NCI-H1048 (cell line): ENCODE measurements around the gene GPBP1L1.
"Not testable (repeated sequence)": the region's sequence is repeated elsewhere in the genome, so short reads cannot be mapped to it uniquely, and the experiment has no call there.

Experiments
- DNase-seq: peaks from one replicate; lab custom pipeline; 2025; lab: John Stamatoyannopoulos, UW

Gene GPBP1L1, protein sequence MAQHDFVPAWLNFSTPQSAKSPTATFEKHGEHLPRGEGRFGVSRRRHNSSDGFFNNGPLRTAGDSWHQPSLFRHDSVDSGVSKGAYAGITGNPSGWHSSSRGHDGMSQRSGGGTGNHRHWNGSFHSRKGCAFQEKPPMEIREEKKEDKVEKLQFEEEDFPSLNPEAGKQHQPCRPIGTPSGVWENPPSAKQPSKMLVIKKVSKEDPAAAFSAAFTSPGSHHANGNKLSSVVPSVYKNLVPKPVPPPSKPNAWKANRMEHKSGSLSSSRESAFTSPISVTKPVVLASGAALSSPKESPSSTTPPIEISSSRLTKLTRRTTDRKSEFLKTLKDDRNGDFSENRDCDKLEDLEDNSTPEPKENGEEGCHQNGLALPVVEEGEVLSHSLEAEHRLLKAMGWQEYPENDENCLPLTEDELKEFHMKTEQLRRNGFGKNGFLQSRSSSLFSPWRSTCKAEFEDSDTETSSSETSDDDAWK

DNA sequence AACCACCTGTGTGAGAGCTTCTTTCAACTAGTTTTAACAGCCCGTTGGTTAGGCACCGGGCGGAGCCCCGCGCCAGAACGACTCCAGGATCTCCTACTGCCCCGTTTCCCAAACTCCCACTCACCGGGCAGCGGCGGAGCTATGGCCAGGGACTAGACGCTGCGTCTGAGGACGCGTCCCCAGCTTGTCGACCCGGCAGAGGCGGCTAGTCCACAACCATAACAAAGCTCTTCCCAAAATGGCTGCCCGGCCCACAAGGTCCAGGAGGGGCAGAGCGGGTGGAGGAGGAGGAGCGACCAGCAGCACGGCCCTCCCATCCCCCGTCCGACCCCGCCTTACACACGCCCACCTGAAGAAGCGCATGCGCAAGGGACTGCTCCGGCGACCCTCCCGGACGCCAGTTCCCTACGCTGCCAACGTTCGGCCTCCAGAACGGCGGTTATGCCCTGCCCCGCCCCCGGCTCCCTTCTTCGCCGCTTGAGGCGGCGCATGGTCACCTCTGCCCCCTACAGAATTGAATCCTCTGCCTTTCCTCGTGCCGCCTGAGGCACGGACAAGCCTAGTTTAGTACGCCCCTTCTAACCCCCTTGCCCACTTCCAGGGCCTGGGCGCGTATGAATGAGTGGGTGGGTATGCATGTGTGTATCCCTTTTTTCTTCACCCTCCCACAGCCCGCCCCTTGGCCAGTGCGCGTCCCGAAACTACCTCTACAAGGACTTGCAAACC is at the start of gene GPBP1L1:
Gene GPBP1L1, minus strand, starts transcription at position 246 of the 726 bp plus-strand sequence. CDS start 27,446 bp downstream, outside the sequence.
- peak; percentile 87 for DNase-seq

DNA sequence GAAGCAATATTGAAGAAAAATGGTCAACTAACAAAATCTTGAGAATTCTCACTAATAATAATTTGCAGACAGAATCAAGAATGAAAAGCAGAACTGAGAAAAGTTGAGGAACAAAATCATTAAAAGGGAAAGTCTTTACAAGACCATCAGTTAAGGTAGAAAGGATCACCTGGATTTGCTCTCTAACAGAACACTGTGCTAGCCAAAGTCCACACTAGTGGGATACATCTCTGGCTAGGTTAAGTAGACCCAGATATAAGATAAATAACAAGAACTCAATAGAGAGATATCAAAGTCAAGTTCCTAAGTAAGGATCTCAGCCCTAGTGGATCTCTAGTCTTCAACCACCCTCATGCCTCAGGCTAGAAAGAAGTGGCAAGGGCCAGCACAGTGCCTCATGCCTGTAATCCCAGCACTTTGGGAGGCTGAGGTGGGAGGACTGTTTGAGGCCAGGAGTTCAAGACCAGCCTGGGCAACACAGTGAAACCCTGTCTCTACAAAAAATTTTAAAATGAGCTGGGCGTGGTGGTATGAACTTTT is 44.5 kb upstream of the GPBP1L1 start:
- no peak for DNase-seq

DNA sequence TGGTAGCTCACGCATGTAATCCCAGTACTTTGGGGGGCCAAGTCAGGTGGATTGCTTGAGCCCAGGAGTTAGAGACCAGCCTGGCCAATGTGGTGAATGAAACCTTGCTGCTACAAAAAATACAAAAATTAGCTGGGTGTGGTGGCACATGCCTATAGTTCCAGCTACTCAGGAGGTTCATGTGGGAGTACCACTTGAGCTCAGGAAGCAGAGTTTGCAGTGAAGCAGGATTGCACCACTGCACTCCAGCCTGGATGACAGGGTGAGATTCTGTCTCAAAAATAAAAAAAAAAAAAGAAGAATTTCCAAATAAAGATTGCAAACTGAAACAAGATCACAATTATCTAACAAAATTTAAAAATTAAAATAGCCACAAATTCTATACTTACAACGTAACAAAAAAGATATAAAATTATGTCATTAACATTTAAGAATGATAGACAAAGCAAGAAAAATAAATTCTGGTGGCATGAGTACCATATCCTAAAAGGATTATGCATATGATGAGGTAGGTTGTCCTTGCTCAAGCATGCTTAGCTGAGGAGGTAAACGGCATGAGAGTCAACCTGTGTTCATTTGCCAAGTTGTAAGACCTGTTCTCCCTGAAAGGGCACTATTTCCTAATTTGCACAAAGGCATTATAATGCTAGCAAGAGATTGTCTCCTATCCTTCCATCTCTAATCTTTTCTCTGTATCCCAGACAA is 43.9 kb upstream of the GPBP1L1 start:
- DNase-seq: peak; percentile 15

DNA sequence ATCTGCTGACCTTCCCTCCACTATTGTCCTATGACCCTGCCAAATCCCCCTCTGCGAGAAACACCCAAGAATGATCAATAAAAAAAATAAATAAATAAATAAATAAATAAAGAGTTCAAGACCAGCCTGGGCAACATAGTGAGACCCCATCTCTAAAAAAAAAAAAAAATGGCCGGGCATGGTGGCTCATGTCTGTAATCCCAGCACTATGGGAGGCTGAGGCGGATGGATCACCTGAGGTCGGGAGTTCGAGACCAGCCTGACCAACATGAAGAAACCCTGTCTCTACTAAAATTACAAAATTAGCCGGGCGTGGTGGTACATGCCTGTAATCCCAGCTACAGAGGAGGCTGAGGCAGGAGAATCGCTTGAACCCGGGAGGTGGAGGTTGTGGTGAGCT is 39.7 kb upstream of the GPBP1L1 start:
- not testable (repeated sequence) for DNase-seq

DNA sequence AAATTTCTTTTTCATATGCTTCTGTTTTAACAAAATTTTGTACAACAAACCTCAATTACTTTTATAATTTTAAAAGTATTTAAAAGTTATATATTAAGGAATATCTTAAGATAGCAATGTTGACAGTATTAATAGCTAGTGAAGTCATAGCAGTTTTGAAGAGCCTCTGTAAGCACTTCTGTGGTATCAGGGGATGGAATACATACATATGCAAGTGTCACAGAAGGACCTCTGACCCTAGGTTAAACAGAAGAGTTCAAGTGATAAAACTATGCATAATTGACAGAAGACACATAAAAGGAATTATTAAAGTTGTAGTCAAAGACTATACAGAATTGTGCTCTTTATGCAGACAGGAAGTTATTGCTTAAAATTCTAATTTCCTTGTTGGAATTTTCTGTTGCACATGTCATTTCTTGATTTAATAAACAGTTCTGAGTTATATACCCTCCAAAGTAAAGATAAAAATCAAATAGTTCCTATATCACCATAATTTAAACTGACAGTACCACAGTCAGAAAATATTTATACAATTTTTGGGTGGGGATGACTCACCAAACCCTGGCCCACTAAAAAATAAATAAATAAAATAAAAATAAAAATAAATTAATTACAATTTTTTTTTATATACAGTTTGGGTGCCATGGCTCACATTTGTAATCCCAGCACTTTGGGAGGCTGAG is 37.1 kb upstream of the GPBP1L1 start:
- no peak for DNase-seq

DNA sequence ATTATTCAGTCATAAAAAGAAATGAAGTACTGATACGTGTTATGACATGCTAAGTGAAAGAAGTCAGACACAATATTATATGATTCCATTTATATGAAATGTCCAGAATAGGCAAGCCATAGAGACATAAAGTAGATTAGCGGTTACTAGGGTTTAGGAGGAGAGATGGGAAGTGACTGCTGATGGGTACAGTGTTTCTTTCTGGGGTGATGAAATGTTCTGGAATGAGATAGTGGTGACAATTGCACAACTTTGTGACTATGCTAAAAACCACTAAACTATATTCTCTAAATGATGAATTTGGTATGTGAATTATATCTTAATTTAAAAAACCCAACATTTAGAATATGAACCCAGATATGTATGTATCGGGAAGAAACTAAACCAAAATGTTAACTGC is 36.5 kb upstream of the GPBP1L1 start:
- no peak for DNase-seq

DNA sequence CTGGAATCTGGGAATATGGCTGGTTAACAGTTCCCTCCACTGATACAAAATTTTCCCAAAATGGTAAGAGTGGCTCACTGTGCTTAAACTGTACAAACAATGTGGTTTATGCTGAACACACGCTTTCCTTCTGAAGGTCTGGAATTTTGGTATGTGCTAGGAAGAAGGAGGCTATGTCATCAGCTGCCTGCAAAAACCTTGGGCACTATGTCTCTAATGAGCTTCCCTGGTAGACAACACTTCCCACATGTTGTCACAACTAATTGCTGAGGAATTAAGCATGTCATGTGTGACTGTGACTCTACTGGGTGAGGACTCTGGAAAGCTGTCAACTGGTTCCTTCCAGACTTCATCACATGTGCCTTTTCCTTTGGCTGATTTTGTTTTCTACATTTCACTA is 34.9 kb upstream of the GPBP1L1 start:
- DNase-seq: no peak

DNA sequence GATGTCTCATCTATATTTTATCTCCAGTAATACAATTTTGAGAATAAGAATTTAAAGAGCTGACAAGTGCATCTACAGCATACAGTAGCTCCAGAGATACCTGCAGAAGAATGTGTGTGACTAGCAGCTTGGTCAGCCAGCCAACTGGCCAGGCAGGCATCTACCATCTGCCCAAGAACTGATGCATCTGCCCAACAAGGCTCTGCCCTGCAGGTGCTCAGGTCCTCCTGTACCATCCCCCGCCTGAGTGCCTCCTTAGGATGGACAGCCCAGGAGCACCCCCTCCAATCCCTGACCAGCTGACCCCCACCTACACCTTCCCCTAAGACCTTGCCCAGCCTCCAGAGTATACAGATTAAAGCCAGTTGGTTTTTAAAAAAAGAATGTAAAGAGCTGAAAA is 32.0 kb upstream of the GPBP1L1 start:
- no peak for DNase-seq

DNA sequence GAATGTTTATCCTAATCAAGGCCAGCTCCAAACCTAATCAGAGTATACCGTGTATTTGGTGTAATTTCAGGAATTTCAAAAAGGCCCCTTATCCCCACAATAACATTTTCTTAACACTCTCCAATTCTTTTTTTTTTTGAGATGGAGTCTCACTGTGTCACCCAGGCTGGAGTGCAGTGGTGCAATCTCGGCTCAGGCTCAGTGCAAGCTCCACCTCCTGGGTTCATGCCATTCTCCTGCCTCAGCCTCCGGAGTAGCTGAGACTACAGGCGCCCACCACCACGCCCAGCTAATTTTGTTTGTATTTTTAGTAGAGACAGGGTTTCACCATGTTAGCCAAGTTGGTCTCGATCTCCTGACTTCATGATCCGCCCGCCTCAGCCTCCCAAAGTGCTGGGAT is 31.1 kb upstream of the GPBP1L1 start:
- DNase-seq: not testable (repeated sequence)

DNA sequence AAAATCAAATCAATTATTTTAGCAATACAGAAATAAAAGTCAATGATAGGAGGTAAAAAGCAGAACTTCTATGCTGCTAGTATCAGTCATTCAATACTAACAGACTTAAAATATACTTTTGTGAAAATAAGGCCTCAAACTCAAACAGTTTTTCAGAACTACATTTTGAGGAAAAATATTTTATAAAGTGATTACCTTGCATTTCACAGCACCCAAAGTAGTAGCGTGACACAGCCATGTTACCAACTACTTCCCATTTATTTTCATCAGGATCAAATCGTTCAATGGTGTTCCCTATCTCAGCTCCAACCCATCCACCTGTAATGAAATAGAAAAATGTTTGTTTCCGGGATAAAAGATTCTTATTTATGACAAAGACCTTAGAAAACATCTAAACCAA is 30.4 kb upstream of the GPBP1L1 start:
- no peak for DNase-seq

DNA sequence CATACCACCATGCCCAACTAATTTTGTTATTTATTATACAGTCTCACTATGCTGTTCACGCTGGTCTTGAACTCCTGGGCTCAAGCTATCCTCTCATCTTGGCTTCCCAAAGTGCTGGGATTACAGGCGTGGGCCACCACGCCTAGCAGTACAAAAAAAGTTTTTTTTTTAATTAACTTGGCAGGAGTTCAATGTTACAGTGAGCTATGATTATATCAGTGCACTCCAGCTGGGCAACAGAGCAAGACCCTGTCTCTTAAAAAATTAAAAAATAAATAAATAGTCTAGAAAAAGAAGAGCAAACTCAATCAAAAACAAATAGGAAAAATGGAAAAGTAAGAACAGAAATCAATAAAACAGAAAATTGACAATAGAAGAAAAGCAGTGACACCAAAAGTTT is 27.4 kb upstream of the GPBP1L1 start:
- no peak for DNase-seq

DNA sequence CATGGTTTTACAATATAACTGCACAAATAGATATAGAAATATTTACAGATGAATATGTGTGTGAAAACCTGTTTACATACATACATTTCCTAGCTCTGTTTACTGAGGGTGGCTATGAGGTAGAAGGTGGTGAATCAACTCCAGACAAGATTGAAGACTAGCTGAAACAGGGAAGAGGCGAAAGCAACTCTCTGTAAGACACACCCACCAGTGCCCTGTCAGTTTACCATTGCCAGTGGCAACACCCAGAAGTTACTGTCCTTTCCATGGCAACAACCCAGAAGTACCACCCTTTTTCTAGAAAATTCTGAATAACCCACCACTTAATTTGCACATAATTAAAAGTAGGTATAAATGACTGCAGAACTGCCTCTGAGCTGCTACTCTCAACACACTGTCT is 18.3 kb upstream of the GPBP1L1 start:
- DNase-seq: no peak

DNA sequence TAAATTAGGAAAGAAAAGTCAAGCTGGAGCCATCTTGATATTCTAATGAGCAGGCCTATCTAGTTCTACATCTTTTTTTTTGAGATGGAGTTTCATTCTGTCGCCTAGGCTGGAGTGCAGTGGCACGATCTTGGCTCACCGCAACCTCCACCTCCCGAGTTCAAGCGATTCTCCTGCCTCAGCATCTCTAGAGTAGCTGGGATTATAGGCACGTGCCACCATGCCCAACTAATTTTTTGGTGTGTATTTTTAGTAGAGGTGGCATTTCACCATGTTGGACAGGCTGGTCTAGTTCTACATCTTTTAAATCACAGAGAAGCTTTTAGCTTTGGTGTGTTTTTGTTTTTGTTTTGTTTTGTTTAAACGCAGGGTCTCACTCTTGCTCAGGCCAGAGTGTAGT is 8.5 kb upstream of the GPBP1L1 start:
- no peak for DNase-seq

DNA sequence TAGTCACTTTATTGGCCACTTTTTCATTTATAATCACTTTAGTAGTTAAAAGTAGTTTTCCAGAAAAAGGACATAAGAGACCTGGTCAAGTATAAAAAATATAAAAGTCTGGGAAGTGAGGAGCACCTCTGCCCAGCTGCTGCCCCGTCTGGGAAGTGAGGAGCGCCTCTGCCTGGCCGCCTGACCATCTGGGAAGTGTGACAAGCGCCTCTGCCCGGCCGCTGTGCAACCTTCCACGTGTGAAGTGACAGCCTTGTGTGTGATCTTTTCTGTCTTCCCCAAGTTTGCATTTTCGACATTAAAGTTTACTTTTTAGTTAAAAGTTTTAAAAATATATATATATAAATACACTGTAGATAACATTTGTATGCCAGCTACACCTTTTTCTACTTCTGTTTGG is 7.5 kb upstream of the GPBP1L1 start:
- not testable (repeated sequence) for DNase-seq

DNA sequence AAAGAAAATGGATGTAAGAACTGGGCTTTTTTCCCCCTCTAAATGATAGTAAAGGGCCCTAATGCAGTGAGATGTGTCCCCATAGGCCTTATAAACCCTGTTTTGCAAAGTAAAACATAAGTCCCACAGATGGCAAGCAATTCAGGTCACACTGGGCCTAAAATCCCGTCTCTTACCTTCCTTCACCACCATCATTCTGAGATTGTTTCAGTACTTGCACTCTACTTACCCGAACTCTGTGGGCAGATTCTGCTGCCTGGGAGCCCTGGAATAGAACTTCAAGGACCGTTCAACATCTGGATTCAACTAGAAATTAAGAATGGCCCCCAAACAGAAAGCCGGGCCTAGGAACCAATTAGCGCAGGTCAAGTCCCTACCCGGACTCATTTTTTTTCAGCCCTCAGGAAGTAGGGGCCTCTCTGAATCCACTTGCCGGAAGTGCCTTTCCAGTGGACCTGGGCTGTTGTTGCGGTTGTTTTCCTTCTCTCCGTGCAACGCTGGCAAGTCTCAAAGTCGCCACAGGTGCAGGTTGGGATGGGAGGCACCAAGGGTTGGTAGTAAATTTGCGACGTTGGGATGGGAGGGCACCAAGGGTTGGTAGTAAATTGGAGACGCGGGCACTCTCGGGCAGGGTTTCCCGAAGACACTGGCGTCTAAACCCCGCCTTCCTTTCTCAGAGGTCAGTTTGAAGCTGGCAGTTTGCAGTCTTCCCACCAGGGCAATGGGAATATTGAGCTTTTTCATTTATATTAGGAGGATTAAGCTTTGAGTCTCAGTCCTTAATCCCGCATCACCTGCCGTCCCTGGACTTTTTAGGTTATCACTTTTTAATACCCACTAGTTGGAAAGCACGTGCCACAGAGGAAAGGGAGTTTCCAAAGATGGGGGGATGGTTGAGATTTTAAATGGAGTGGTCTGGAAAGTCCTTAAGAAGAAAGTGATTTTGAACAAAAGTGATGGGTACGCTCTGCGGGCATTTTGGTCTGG is 1.7 kb upstream of the GPBP1L1 start, which contains the start of gene TMEM69:
Gene TMEM69, plus strand, starts transcription at position 428 of the 987 bp plus-strand sequence. CDS start 2,888 bp downstream, outside the sequence.
- peak; percentile 47 for DNase-seq

DNA sequence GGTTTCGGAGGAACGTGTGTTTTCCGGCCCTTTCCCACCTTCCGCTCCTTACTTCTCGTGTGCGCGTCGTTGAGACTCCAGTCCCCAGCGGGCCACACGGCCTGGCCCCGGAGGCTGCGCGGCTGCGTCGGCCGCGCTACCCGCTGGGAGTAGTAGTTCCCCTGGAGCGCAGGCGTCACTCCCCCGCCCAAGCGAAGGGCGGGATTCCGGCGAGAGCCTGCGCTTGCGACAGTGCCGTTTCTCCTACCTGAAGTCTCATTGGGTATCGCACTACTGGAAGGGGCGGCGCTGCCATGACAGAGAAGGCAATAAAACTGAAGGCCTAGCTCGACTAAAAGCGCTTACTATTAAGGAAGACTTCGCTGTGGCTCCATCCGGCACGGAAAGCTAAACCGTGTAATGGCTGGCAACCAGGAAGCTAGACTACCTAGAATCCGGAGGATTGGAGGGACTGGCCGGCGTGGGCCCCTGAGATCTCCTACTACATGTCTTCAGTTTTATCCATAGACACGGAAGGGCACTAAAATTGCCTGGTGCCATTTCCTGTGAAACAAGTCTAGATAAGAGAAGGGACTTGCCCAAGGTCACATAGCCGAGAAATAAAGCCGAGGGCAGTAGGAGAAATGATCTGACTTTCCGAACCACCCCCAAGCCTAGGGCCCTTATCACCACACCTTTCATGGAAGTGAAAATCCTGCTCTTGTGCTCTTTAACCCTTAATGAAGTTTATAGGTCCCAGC is 851 bp upstream of the GPBP1L1 start:
- peak; percentile 96 for DNase-seq

DNA sequence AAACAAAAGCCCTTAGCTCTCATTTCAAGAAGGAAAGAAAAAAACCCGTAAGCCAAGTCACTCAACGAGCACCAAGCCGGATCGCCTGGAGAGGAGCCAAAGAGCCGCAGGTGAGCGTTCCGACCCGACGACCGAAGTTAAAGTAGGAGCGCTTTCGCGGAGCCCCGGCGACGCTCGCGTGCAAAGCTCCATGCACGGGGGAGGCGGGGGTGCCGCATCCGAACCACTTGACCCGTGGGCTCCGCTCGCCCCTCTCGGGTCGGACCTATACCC is 382 bp downstream of the GPBP1L1 start:
- DNase-seq: no peak

DNA sequence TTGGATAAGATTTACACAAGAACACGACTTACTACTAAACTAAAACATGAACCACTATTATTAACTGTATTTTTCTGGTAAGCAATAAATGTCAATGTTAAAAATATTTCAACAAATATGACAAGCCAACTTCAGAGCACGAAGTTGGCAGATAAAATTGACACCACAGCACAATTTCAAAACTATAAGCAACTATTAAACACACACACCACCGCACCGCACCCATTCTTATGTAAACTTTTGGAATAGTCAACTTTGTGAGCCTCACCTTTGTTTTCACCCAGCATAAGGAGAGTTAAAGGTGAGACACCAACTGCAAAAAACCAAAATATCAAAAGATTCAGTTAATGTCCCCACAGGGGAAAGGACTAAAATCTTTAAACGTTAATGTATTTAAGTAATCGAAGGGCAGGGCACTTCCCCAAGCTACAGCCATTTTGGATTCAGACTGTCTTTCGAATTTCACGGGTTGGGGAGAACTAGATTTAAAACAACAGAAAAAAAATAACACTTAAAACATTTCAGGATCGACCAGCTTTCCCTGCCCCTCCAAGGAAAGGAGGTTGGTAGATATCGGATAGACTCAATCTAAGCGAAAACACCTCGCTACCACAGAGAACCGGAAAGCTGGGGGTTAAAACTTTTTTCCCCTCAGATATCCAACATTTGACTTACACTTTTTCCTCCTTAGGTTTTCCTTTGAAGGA is 872 bp downstream of the GPBP1L1 start:
- no peak for DNase-seq

DNA sequence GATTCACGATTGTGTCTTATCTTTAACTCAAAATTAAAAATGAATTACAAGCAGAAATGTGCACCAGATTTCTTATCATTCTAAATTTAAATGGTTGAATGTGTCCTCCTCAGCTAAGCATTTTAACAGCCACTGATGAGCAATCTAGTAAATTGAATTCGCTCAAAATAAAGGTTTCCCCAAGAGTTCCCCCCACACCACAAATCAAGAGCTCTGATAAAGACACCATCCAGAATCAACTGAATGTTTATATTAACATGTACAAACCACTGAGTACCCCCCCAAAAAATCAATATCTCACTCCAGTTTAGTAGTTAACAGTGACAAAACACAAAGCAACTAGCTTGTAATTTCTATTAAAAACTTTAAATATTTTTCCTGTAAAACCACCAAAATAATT is 1.9 kb downstream of the GPBP1L1 start:
- no peak for DNase-seq
